GM23338 (cell line): ENCODE results near the gene KLK1.

ENCODE experiments used
- CREB1 ChIP-seq: fragments of 250-450 bp; sonication (Bioruptor Pico); IDR thresholded peaks from 2 replicates; pipeline ENCODE4 v1.5.0; 2020; ENCODE audit warnings: low read depth, mild to moderate bottlenecking, moderate library complexity
- CTCF ChIP-seq, 2 experiments: fragments of 200-600 bp in 1 of 2; sonication (generic) in 1 of 2; conservative IDR thresholded peaks; 2 replicates each; pipeline versions ENCODE4 v1.5.1 to v1.6.1; 2016 to 2017; ENCODE audit warnings: antibody characterized with exemption in 2 of 2, low read depth in 2 of 2, mild to moderate bottlenecking in 2 of 2, moderate library complexity in 1 of 2
- ETS1 ChIP-seq: IDR thresholded peaks from 2 replicates; pipeline ENCODE4 v1.6.1; 2016; ENCODE audit warnings: antibody characterized with exemption
- EZH2 ChIP-seq: fragments of 200-600 bp; sonication (generic); IDR thresholded peaks from one replicate; pipeline ENCODE4 v1.8.0; 2017; ENCODE audit warnings: antibody characterized with exemption, mild to moderate bottlenecking, low read depth; ENCODE audit not compliant: unreplicated experiment
- EZH2phosphoT487 ChIP-seq: fragments of 200-600 bp; sonication (generic); IDR thresholded peaks from one replicate; pipeline ENCODE4 v1.8.1; 2018; ENCODE audit warnings: antibody characterized with exemption; ENCODE audit not compliant: unreplicated experiment
- JUNB ChIP-seq: IDR thresholded peaks from one replicate; pipeline ENCODE4 v1.6.1; 2016; ENCODE audit warnings: antibody characterized with exemption; ENCODE audit not compliant: unreplicated experiment
- NANOG ChIP-seq: IDR thresholded peaks from 2 replicates; pipeline ENCODE4 v1.6.1; 2016; ENCODE audit warnings: antibody characterized with exemption, borderline replicate concordance
- POLR2AphosphoS5 ChIP-seq: IDR thresholded peaks from 2 replicates; pipeline ENCODE4 v1.6.1; 2016; ENCODE audit warnings: antibody characterized with exemption, low read depth
- STAT1 ChIP-seq: IDR thresholded peaks from one replicate; pipeline ENCODE4 v1.6.1; 2016; ENCODE audit warnings: antibody characterized with exemption; ENCODE audit not compliant: unreplicated experiment
- ZNF114 ChIP-seq: fragments of 250-450 bp; sonication (Bioruptor Pico); IDR thresholded peaks from 2 replicates; pipeline ENCODE4 v1.5.0; 2020; ENCODE audit warnings: mild to moderate bottlenecking, moderate library complexity
- TF ChIP-seq, protein P1 (sequence below): IDR thresholded peaks from one replicate; pipeline ENCODE4 v1.6.1; 2018; ENCODE audit warnings: antibody characterized with exemption; ENCODE audit not compliant: unreplicated experiment

- no peak for TF ChIP-seq CTCF (conservative IDR thresholded peaks at IDR 0.05; ENCODE audit: low read depth in 2 of 2)
- TF ChIP-seq ETS1 = no peak
- TF ChIP-seq STAT1 = no peak
- TF ChIP-seq POLR2AphosphoS5 = no peak
- no peak for TF ChIP-seq EZH2phosphoT487
- no peak for TF ChIP-seq EZH2
- no peak for TF ChIP-seq ZNF114 (CRISPR knock-in tag)
- TF ChIP-seq NANOG = no peak
- TF ChIP-seq, protein P1, sequence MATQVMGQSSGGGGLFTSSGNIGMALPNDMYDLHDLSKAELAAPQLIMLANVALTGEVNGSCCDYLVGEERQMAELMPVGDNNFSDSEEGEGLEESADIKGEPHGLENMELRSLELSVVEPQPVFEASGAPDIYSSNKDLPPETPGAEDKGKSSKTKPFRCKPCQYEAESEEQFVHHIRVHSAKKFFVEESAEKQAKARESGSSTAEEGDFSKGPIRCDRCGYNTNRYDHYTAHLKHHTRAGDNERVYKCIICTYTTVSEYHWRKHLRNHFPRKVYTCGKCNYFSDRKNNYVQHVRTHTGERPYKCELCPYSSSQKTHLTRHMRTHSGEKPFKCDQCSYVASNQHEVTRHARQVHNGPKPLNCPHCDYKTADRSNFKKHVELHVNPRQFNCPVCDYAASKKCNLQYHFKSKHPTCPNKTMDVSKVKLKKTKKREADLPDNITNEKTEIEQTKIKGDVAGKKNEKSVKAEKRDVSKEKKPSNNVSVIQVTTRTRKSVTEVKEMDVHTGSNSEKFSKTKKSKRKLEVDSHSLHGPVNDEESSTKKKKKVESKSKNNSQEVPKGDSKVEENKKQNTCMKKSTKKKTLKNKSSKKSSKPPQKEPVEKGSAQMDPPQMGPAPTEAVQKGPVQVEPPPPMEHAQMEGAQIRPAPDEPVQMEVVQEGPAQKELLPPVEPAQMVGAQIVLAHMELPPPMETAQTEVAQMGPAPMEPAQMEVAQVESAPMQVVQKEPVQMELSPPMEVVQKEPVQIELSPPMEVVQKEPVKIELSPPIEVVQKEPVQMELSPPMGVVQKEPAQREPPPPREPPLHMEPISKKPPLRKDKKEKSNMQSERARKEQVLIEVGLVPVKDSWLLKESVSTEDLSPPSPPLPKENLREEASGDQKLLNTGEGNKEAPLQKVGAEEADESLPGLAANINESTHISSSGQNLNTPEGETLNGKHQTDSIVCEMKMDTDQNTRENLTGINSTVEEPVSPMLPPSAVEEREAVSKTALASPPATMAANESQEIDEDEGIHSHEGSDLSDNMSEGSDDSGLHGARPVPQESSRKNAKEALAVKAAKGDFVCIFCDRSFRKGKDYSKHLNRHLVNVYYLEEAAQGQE = no peak
- TF ChIP-seq JUNB = no peak
- no peak for TF ChIP-seq CREB1 (CRISPR knock-in tag)
Observed at GRCh38 chr19:50784710-50785109, 38.9 kb downstream of the KLK1 start.
